Bronchial epithelial cell (primary cell): ENCODE results near the gene SRBD1. TPM values are rescaled to one million over a fixed set of nuclear protein-coding genes. Genes with fewer than 3 reads are reported as not detected.

Source experiments
- DNase-seq: peaks from one replicate; pipeline ENCODE4 v3.0.0-alpha.2; 2010; ENCODE audit warnings: low read depth
- FAIRE-seq: peaks from 2 replicates; lab custom pipeline; 2011; peaks lifted over from hg19 to GRCh38; lab: Jason Lieb, UNC
- H3K27me3 ChIP-seq: 2 replicates; pipeline ENCODE4 v1.5.1; 2011; ENCODE audit warnings: low read length; ENCODE audit not compliant: control insufficient read depth, insufficient read depth
- H3K36me3 ChIP-seq: 2 replicates; pipeline ENCODE4 v1.5.1; 2011; ENCODE audit warnings: low read length; ENCODE audit not compliant: control insufficient read depth, insufficient read depth
- H3K4me3 ChIP-seq: 2 replicates; pipeline ENCODE4 v1.5.1; 2011; ENCODE audit warnings: mild to moderate bottlenecking, low read depth, low read length, control low read depth
- CTCF ChIP-seq: IDR thresholded peaks from 2 replicates; pipeline ENCODE4 v1.5.1; 2011; ENCODE audit warnings: mild to moderate bottlenecking, moderate library complexity, low read length, control low read depth, inconsistent platforms; ENCODE audit not compliant: insufficient read depth, severe bottlenecking
- total RNA-seq: library from RNA; depleted of rRNA; stranded (reverse); fragments of >200 nt; gene quantifications from 2 replicates; pipeline ENCODE4 v1.2.1, GENCODE V29; 2014

The SRBD1 gene
- total RNA-seq, 1 donor from 2014 or later: 12.9 TPM

GRCh38 chr2:45575881-45576280 lies 35.2 kb downstream of the SRBD1 start:
- DNase-seq (no peak), FAIRE-seq (no peak)
- Histone ChIP-seq H3K36me3 (no peaks in the 10 kb centered on the region), H3K27me3 (no peaks in the 10 kb centered on the region), H3K4me3 (no peak overlapping the region)
- TF ChIP-seq CTCF: no peak

GRCh38 chr2:45572979-45573378 lies 38.1 kb downstream of the SRBD1 start:
- no peak overlapping the region for H3K4me3 ChIP-seq
- H3K36me3 ChIP-seq: no peaks in the 10 kb centered on the region
- H3K27me3 ChIP-seq: no peaks in the 10 kb centered on the region
- TF ChIP-seq CTCF: no peak
- FAIRE-seq: no peak
- DNase-seq: no peak

- Histone ChIP-seq H3K4me3 (no peak overlapping the region), H3K36me3 (no peaks in the 10 kb centered on the region), H3K27me3 (no peaks in the 10 kb centered on the region)
- no peak for FAIRE-seq
- DNase-seq: no peak
- no peak for TF ChIP-seq CTCF
Observed at GRCh38 chr2:45571940-45572339, 39.1 kb downstream of the SRBD1 start.

GRCh38 chr2:45570671-45571334 lies 40.3 kb downstream of the SRBD1 start:
- no peak overlapping the region for H3K4me3 ChIP-seq
- no peaks in the 10 kb centered on the region for H3K27me3 ChIP-seq
- FAIRE-seq (no peak), DNase-seq (no peak)
- no peaks in the 10 kb centered on the region for H3K36me3 ChIP-seq
- no peak for TF ChIP-seq CTCF

GRCh38 chr2:45568935-45569334 lies 42.1 kb downstream of the SRBD1 start:
- FAIRE-seq: no peak
- no peak for TF ChIP-seq CTCF
- Histone ChIP-seq H3K36me3 (no peaks in the 10 kb centered on the region), H3K4me3 (no peak overlapping the region), H3K27me3 (no peaks in the 10 kb centered on the region)
- peak; percentile 79 for DNase-seq
